SK-N-SH (cell line): ENCODE data around the gene ACAT2. TPM values are rescaled to one million over a fixed set of nuclear protein-coding genes. Genes with fewer than 3 reads are reported as not detected.

Experiments used
- CTCF ChIA-PET: fragments of 300-600, 350-600 bp; formaldehyde crosslinking; extraction: SDS; loops from one replicate; lab custom pipeline; 2021; lab: Yijun Ruan, JAX
- POLR2A ChIA-PET: fragments of 350-600 bp; sonication (Branson Sonifier 250); formaldehyde crosslinking; extraction: SDS; loops from one replicate; lab custom pipeline; 2020; ENCODE audit warnings: antibody characterized with exemption, inconsistent platforms; lab: Yijun Ruan, JAX
- DNase-seq: peaks from one replicate; pipeline ENCODE4 v3.0.0; 2012
- H2AFZ ChIP-seq: fragments of 200-600 bp; sonication (generic); 2 replicates; pipeline ENCODE4 v1.8.1; 2016; ENCODE audit warnings: antibody characterized with exemption, mild to moderate bottlenecking, low read depth
- H3F3A ChIP-seq: fragments of 200-600 bp; sonication (generic); replicated peaks from 2 replicates; pipeline ENCODE3; 2016; ENCODE audit warnings: antibody characterized with exemption, mild to moderate bottlenecking; ENCODE audit not compliant: insufficient read depth
- H3K27ac ChIP-seq, 2 experiments: fragments of 200-500 bp in 1 of 2; fragments of 200-600 bp in 1 of 2; sonication (Bioruptor generic) in 1 of 2; sonication (generic), shearing (Covaris generic) in 1 of 2; 2 replicates each; pipeline versions ENCODE4 v1.5.1 to v1.6.1; 2014 to 2016; ENCODE audit warnings: low read depth in 2 of 2, inconsistent platforms in 1 of 2, low read length in 1 of 2, mild to moderate bottlenecking in 1 of 2, mixed read lengths in 1 of 2
- H3K27me3 ChIP-seq: fragments of 200-600 bp; sonication (generic), shearing (Covaris generic); 2 replicates; pipeline ENCODE4 v1.6.1; 2016; ENCODE audit warnings: mixed run types; ENCODE audit not compliant: insufficient read depth
- H3K36me3 ChIP-seq, 2 experiments: fragments of 200-500 bp in 1 of 2; fragments of 200-600 bp in 1 of 2; sonication (Bioruptor generic) in 1 of 2; sonication (generic) in 1 of 2; replicated peaks in 1 of 2; 2 replicates each; pipeline versions ENCODE3 to v1.5.1; 2014 to 2016; ENCODE audit warnings: low read length in 1 of 2, mild to moderate bottlenecking in 1 of 2; ENCODE audit not compliant: insufficient read depth in 2 of 2, control insufficient read depth in 1 of 2
- H3K4me1 ChIP-seq, 2 experiments: fragments of 200-500 bp in 1 of 2; fragments of 200-600 bp in 1 of 2; sonication (Bioruptor generic) in 1 of 2; sonication (generic), shearing (Covaris generic) in 1 of 2; 2 replicates each; pipeline versions ENCODE4 v1.5.1 to v1.6.1; 2014 to 2016; ENCODE audit warnings: low read depth in 1 of 2, low read length in 1 of 2, mixed run types in 1 of 2; ENCODE audit not compliant: insufficient read depth in 2 of 2, control insufficient read depth in 1 of 2
- H3K4me2 ChIP-seq: fragments of 200-600 bp; sonication (generic), shearing (Covaris generic); 2 replicates; pipeline ENCODE4 v1.6.1; 2017; ENCODE audit warnings: mixed run types
- H3K4me3 ChIP-seq, 2 experiments: fragments of 200-500 bp in 1 of 2; fragments of 200-600 bp in 1 of 2; sonication (Bioruptor generic) in 1 of 2; sonication (generic), shearing (Covaris generic) in 1 of 2; 2 replicates each; pipeline versions ENCODE4 v1.5.1 to v1.8.1; 2014 to 2016; ENCODE audit warnings: low read depth in 2 of 2, inconsistent platforms in 1 of 2, low read length in 1 of 2, mild to moderate bottlenecking in 1 of 2, mixed read lengths in 1 of 2, moderate library complexity in 1 of 2
- H3K79me2 ChIP-seq: fragments of 200-600 bp; sonication (generic); 2 replicates; pipeline ENCODE4 v1.8.1; 2017; ENCODE audit warnings: mild to moderate bottlenecking; ENCODE audit not compliant: insufficient read depth
- H3K9ac ChIP-seq: fragments of 200-600 bp; sonication (generic); 2 replicates; pipeline ENCODE4 v1.6.1; 2017; ENCODE audit warnings: mixed run types
- H3K9me2 ChIP-seq: fragments of 200-600 bp; sonication (generic); 2 replicates; pipeline ENCODE4 v1.6.1; 2017; ENCODE audit warnings: mixed run types
- H3K9me3 ChIP-seq: fragments of 200-600 bp; sonication (generic); 2 replicates; pipeline ENCODE4 v1.6.1; 2017; ENCODE audit warnings: mixed run types, mild to moderate bottlenecking, moderate library complexity
- H4K20me1 ChIP-seq: fragments of 200-600 bp; sonication (generic); 2 replicates; pipeline ENCODE4 v1.6.1; 2017; ENCODE audit warnings: mild to moderate bottlenecking, mixed run types; ENCODE audit not compliant: insufficient read depth
- CTCF ChIP-seq: fragments of 200-600 bp; sonication (generic); IDR thresholded peaks from 2 replicates; pipeline ENCODE4 v1.6.1; 2017; ENCODE audit warnings: antibody characterized with exemption, mild to moderate bottlenecking, moderate library complexity
- ELF1 ChIP-seq: IDR thresholded peaks from 2 replicates; pipeline ENCODE4 v1.4.0; 2012
- EZH2phosphoT487 ChIP-seq: fragments of 200-600 bp; sonication (generic); IDR thresholded peaks from 2 replicates; pipeline ENCODE4 v1.6.1; 2017; ENCODE audit warnings: low read depth, mixed run types, mild to moderate bottlenecking, antibody characterized with exemption, moderate library complexity, borderline replicate concordance
- FOXM1 ChIP-seq: IDR thresholded peaks from 2 replicates; pipeline ENCODE4 v1.4.0; 2012; ENCODE audit warnings: low read depth, mild to moderate bottlenecking
- GABPA ChIP-seq: IDR thresholded peaks from 2 replicates; pipeline ENCODE4 v1.4.0; 2012; ENCODE audit warnings: low read depth, mild to moderate bottlenecking
- GATA2 ChIP-seq: sonication (generic); formaldehyde crosslinking; IDR thresholded peaks from 2 replicates; pipeline ENCODE4 v1.5.0; 2020; ENCODE audit warnings: mild to moderate bottlenecking, missing genetic modification reagents
- IRF3 ChIP-seq: fragments of 150-350 bp; IDR thresholded peaks from 2 replicates; pipeline ENCODE4 v1.6.1; 2016; ENCODE audit warnings: mild to moderate bottlenecking, low read depth, low read length
- MAX ChIP-seq: IDR thresholded peaks from 2 replicates; pipeline ENCODE4 v1.4.0; 2012; ENCODE audit warnings: low read depth
- MEF2A ChIP-seq: IDR thresholded peaks from 2 replicates; pipeline ENCODE4 v1.4.0; 2012; ENCODE audit warnings: low read depth, borderline replicate concordance
- NRF1 ChIP-seq: IDR thresholded peaks from 2 replicates; pipeline ENCODE4 v1.6.1; 2012; ENCODE audit warnings: low read depth, mild to moderate bottlenecking, low read length
- RAD21 ChIP-seq: IDR thresholded peaks from 2 replicates; pipeline ENCODE4 v1.6.1; 2012; ENCODE audit warnings: mild to moderate bottlenecking, low read length
- RXRA ChIP-seq: IDR thresholded peaks from 2 replicates; pipeline ENCODE4 v1.4.0; 2012; ENCODE audit warnings: low read depth, mild to moderate bottlenecking, borderline replicate concordance
- SMC3 ChIP-seq: IDR thresholded peaks from 2 replicates; pipeline ENCODE4 v1.6.1; 2012; ENCODE audit warnings: low read depth, low read length, improper control_type of control experiment
- TAF1 ChIP-seq: IDR thresholded peaks from 2 replicates; pipeline ENCODE4 v1.6.1; 2012; ENCODE audit warnings: low read depth, mild to moderate bottlenecking, low read length, moderate library complexity, borderline replicate concordance
- TEAD4 ChIP-seq: IDR thresholded peaks from 2 replicates; pipeline ENCODE4 v1.4.0; 2012; ENCODE audit warnings: mild to moderate bottlenecking, borderline replicate concordance; ENCODE audit not compliant: insufficient read depth
- USF2 ChIP-seq: fragments of 150-350 bp; IDR thresholded peaks from 2 replicates; pipeline ENCODE4 v1.6.1; 2017; ENCODE audit warnings: antibody characterized with exemption, low read length, low read depth, borderline replicate concordance
- WGBS: methylation state at CpG from one replicate; pipeline ENCODE4 v1.1.6; 2017; ENCODE audit warnings: low lambda C conversion rate; 5-methylcytosine and 5-hydroxymethylcytosine counted together
- polyA plus RNA-seq, 3 experiments: library from polyadenylated mRNA; depleted of rRNA; stranded (reverse); fragments of >200 nt; gene quantifications; 2 replicates each; pipeline ENCODE4 v1.2.3, GENCODE V29; 2012

ACAT2 gene
- polyA plus RNA-seq, 1 of the 3 experiments (the other 2 are of a cell fraction) = 13.1 TPM

GRCh38 chr6:159808647-159809046, 46.8 kb downstream of the ACAT2 start:
- Histone ChIP-seq H3K79me2 (no peaks in the 10 kb centered on the region), H3K4me1 (no peaks in the 10 kb centered on the region), H2AFZ (no peak overlapping the region), H4K20me1 (no peaks in the 10 kb centered on the region), H3K4me3 (no peak overlapping the region)
- CTCF ChIA-PET = no interaction called here
- no peak for TF ChIP-seq FOXM1
- no peak for TF ChIP-seq TAF1
- TF ChIP-seq SMC3 = no peak
- TF ChIP-seq ELF1 = no peak
- no peak for TF ChIP-seq RXRA
- no peak for TF ChIP-seq GATA2 (CRISPR knock-in tag)
- TF ChIP-seq USF2 = no peak
- no peak for TF ChIP-seq IRF3
- TF ChIP-seq CTCF = no peak
- no peak for TF ChIP-seq MAX
- TF ChIP-seq NRF1 = no peak
- no peak for TF ChIP-seq TEAD4
- no peak for TF ChIP-seq RAD21
- no peak for TF ChIP-seq MEF2A
- TF ChIP-seq EZH2phosphoT487 = no peak
- no peak for TF ChIP-seq GABPA
- TF ChIP-seq, all 33 proteins: peak for 0
- no peak overlapping the region for H3K4me2 ChIP-seq
- DNase-seq = no peak
- 70% methylated on average over 6 of the region's 6 CpGs for WGBS
- no peak overlapping the region for H3K27ac ChIP-seq
- no peaks in the 10 kb centered on the region for H3K27me3 ChIP-seq
- H3K9me2 ChIP-seq = no peaks in the 10 kb centered on the region
- H3K9ac ChIP-seq = no peak overlapping the region
- no peaks in the 10 kb centered on the region for H3K9me3 ChIP-seq
- H3K36me3 ChIP-seq = no peaks in the 10 kb centered on the region
- H3F3A ChIP-seq = no peaks in the 10 kb centered on the region
- POLR2A ChIA-PET = no interaction called here
